GM21717 (cell line): ENCODE data around the gene IMP3.

Experiments
- ATAC-seq: cut with Tn5 transposase; IDR thresholded peaks from one replicate; pipeline ENCODE4 v1.9.1; 2021; ENCODE audit warnings: mild to moderate bottlenecking, moderate library complexity; ENCODE audit not compliant: unreplicated experiment

The IMP3 gene

DNA sequence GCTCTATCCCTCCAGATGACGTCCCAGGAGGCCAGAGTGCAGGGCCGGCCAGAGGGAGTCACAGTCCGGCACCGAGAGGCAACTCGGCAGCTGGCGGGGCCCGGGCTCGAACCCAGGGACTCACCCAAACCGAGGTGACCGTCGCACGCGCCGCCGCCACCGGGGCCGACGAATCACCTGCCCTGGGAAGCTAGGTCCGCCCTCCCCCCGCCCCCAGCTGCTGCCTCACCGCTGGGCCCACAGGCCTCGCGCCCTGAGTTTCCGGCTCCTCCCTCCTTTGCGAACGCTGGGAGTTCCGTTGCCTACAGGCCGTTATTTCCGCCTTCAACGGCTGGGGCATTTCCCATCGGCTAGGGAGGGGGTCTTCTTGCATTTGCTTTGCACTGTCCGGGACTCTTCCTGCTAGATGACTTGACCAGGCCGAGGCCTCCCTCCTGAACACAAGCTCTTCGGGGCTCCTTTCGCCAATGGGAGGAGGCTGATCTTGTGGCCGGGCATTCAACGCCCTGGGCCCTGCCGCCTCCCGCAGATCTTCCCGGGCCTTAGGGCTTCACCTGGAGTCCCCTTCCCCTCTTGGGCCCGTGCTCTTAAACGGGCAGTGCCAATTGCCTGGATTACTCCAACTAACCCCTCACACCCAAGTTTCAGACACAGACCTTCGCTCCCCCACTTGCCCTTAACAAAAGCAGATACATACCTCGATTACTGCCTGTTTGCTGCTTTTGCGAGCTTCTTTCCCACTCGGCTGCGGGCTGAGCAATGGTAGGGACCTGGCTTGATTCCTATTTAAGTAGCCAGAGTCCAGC is 14.3 kb downstream of the IMP3 start, which contains the start of gene SNUPN:
TSS of gene SNUPN (minus strand) at position 184 of the 806 bp plus-strand sequence. CDS start 4,674 bp downstream, outside the sequence.
- ATAC-seq = peak; percentile 76

- no peak for ATAC-seq
Observed at GRCh38 chr15:75622505-75622904, 17.5 kb downstream of the IMP3 start.

DNA sequence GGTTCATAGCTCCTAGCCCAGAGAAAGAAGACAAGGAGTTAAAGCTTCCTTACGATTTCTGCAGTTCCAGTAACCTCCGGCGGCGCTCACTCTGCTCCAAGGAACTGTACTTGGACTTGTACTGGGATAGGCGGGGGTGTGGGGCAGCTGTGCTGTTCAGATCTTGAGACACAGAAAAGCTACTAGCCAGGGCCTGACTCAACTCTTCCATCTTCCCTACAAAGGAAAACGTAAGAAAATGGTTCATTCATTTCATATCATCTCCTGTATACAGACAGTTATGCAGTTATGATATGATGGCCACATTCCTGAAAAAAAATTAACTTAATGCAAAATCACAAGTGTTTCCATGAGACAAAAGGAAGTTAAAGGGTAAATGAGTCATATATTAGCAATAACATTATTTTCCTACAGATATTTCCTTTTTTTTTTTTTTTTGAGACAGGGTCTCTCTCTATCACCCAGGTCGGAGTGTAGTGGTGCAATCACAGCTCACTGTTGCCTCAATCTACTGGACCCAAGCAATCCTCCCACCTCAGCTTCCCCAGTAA is 19.1 kb downstream of the IMP3 start:
- ATAC-seq = no peak

DNA sequence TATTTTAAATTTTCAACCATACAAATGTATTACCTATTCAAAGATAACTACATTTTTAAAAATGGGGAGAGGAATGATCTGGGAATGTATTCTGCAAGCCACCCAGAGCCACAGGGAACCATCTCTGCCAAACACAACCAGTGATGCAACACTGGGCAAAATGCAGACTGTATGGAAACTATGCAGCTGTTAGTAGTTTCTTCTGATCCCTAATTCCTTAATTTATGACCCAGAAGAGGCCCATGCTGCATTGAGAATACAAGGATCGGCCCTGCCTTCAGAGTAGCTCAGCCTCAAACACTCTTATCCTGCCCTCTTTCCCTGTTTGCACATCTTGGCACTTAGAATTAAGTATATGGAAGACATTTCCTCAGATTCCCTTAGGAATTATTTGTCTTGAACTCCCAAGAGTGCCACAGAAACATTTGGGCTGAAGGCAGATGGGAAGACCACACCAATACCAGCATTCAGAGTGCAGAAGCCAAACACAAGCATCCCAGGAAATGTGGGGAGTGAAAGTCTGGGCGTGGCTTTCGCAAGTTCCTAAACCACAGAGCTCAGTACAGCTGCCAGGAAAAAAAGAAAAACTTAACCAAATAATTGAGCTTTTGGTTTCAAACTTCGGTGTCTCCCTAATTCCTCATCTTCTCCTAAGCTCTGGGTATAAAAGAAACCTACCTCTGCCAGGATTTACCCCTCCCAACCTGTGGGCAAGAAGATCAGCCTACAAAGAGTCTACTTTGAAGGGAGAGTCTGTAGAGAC is 19.8 kb downstream of the IMP3 start:
- ATAC-seq = no peak

- ATAC-seq = no peak
Observed at GRCh38 chr15:75616766-75617165, 23.3 kb downstream of the IMP3 start.

DNA sequence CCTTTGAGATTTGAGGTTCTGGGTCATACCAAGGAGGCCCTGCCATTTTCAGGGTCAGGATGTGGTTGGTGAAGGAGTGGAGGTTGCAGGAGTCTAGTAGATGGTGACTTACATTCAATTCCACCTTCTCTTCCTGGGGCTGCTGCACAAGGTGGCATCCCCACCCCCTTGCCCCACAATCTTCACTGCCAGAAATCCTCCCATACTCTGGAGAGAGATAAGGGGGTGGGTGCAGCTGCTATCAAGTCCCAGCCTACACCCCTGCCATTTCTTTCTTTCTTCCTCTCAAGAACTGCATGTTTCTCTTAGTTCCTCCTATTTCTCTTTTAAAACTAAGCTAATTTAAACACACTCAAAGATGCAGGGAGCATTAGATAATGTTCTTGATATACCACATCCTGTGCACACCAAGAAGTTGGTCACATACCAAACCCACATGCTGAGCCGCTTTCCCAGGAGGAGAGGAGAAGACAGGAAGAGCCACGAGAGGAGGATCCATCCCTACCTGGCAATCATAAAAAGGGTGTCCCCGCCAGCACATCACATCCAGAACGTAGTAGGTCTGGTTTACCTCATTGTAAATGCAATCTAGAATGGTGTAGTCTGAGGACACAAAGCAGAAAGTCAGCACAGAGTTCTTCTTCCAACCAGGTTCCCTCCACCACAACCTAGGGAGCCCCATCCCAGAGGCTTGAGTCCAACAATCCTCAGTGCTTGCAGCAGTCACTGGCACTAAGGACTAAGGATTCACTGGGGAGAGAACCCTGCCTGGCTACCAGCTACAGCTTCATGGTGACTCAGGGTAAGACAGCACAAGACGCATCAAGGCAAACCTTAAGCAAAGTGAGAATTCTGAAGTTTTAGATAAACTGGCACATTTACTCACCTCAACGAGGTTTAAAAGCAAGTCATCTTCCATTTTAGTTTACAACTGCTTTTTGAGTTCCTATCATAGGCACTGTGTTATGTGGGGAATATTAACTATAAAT is 33.0 kb downstream of the IMP3 start:
- ATAC-seq = no peak

DNA sequence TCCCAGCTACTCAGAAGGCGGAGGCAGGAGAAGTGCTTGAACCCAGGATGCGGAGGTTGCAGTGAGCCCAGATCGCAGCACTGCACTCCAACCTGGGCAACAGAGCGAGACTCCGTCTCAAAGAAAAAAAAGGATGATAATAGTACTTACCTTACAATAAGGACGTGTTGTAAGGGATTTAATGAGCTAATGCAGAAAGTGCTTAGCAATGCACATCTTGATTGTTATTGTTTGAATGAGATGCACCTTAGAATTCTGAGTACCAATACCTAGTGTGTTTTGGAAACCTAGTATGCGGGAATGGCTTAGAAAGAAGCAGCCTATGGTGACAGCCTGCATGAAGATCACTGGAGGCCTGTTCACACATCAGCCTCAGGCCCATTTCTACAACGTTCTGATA is 34.0 kb downstream of the IMP3 start:
- ATAC-seq = no peak

- no peak for ATAC-seq
Observed at GRCh38 chr15:75599401-75599800, 40.6 kb downstream of the IMP3 start.

DNA sequence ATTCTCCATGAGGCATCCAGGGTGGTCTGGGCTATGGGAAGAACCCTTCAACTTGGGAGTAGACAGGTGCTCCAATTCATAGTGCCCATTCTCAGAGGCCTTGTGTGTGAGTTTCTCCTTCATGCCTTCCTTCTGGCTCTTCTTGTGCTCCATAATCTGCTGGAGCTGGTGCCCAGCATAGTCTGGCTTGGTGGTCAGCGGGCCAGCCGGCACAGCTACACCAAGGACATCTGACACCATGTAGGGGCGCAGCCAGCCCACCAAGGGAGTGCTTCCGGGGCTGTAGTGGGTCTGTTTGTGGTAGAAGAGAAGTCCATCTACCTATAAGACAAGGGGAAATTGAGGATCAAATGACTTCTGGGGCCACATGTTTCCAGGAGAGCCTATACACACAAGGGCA is 41.7 kb downstream of the IMP3 start:
- no peak for ATAC-seq

DNA sequence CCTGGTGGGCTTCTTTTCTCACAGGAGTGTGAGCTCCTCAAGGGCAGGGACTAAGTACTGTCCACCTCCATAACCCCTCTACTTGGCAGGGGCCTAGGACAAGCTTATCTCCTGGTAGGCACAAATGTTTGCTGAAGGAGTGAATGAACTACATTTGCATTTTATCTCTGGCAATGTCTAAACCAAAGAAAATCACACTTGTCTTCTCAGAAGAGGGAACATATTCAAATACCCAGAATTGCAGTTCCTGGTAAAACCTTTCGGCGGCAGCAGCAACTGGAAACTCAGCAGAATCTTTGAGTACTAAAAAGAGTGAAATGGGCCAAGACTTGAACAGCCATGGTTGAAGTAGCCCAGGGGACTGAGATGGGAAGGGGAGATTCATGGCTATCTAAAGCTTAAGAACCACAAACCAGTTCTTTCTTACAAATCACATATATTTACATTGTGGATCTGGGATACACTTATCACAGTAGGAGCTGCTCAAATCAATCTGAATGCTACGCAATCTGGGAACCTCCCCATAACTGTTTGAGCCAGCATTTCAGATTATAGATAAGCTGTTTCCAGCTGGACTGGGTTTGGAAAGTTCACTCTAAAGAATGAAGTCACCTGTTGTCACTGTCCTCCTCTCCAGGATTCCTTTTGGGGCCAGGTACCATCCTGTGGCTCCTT is 42.2 kb downstream of the IMP3 start:
- ATAC-seq = no peak

DNA sequence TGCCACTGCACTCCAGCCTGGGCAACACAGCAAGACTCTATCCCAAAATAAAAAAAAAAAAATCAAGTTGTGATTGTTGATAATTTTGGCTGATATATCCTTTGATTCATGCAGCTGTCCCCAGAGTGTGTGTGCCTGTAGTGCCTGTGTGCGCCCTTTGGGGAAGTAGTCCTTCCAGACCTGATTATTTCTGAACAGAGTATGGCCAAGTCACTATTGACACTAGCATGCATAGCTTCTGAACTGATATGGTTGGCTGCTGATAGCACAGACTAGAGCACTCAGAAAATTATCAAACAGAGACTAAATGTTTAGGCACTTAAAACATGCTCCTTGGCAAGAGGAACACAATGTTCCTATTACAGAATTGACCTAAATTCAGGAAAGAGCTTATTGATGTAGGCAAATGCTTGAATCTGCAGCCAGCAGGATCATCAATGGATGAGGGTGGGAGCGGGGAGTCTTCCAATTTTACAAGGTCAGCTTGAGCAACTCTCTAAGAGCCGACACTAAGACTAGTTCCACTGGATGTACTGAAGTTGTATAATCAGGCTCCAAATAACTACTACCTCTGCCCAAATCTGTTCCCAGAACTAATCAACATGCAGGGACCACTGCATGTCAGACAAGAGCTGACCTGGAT is 43.2 kb downstream of the IMP3 start:
- ATAC-seq = no peak

DNA sequence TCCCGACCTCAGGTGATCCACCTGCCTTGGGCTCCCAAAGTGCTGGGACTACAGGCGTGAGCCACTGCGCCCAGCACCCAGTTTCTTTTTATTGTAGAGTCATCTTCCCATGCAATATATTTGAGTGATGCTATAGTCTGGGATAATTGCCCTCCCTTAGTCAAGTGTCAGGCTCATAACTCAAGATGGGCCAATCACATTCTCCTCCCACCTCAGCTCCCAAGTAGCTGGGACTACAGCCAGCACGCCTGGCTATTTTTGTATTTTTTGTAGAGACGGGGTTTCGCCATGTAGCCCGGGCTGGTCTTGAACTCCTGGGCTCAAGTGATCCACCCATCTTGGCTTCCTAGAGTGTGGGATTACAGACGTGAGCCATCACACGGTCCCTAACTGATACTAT is 45.7 kb downstream of the IMP3 start:
- no peak for ATAC-seq

GRCh38 chr15:75591655-75592364 is 48.2 kb downstream of the IMP3 start:
- ATAC-seq = no peak

GRCh38 chr15:75590239-75590638 is 49.8 kb downstream of the IMP3 start:
- no peak for ATAC-seq
